ENCODE data around the gene NAT8. TPM values are rescaled to one million over a fixed set of nuclear protein-coding genes. Genes with fewer than 3 reads are reported as not detected.
"Not testable (repeated sequence)": the region's sequence is repeated elsewhere in the genome, so short reads cannot be mapped to it uniquely, and the experiment has no call there.

The NAT8 gene
- total RNA-seq, 1 donor from 2014 or later: not detected

DNA sequence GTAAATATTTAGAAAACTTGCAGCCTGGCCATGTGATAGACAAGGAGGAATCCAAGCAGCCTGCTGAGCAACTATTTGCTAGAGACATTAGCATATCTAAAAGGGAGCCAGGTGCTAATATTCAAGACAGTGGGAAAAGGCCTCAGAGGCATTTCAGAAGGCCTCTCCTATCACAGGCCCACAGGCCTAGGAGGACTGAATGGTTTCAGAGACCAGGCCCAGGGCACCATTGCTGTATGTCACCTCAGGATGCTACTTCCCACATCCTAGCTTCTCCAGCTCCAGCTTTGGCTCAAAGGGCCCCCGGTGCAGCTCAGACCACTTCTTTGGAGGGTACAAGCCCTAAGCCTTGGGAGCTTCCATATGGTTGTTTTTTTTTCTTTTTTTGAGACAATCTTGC, 3.8 kb downstream of the NAT8 start:
- intact Hi-C loops (cut with micrococcal nuclease): no loop called here

- intact Hi-C loops (cut with micrococcal nuclease): not testable (repeated sequence)
These were observed 5.2 kb downstream of the NAT8 start for GRCh38 chr2:73636977-73637376.

DNA sequence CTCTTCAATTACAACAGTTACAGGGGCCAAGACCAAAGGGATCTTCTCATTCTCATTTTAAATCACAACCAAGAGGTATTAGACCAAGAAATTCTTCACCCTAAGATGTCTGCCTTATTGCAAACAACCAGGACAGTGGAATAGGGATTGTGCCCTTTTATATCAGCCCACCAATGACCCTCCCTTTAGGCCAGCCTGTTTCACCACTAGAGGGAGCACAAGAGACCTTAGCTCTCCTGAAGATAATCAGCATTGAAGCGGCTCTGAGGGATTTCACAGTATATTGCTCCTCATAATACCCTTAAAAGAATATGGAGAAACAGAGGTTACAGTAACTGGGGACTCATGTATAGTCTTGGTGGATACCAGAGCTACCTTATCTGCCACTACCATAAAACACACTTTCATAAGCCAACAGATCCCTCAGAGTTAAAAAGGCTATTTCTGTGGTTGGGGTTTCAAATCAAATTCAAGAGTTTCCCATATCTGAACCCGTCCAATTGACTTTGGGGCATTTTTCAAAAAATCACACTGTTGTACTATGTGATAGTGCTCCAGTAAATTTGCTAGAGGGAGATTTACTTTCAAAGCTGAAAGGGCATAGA, 11.5 kb downstream of the NAT8 start:
- intact Hi-C loops (cut with micrococcal nuclease): not testable (repeated sequence)

DNA sequence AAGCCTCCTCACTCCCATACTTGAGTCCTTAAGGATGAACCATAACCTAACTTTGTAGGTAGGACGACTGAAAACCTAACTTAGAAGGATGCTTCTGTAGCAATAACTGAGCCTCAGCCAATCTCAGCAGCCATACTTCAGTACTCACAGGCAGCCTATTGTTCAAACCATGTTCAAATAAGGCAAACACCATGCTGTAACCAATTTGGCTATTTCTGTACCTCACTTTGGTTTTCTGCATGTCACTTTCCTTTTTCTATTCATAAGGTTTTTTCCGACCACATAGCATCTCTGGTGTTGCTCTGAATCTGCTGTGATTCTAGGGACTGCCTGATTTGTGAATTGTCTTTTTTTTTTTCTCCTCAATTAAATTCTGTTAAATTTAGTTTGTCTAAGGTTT, 13.7 kb downstream of the NAT8 start:
- intact Hi-C loops (cut with micrococcal nuclease): not testable (repeated sequence)

DNA sequence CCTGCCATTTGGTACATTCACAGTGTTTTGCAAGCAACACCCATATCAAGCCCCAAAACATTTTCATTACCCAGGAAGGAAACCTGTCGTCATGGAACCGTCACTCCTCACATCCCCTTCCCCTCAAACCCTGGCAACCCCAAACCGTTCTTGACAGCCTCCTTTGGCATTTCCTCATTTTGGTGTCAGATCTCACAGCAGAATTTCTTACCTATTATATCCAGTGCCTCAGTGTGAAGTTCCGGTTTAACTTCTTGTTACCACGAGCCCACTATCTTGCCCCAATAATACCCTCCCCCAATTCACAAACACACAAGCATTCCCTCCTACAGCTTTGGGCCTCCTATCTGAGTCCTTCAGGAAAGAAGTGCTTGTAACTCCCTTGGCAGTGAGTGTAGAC, 16.0 kb downstream of the NAT8 start:
- intact Hi-C loops (cut with micrococcal nuclease): not testable (repeated sequence)

DNA sequence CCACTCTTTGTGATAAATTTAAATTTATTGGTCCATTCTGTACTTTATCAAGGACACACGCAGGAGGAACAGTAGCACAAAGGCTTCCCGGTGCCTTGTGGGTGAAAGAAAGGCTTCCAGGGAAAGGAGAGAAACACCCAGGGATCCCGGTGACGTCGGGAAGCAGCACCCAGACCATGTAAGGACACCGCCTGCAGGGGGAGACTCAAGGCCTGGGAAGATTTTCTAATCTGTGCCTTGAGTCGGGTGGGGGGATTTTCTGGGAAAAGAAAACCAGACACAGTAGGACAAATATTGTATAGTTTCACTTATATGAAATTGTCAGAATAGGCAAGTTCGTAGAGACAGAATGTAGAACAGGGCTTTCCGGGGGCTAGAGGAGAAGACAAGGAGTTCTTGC, 17.6 kb downstream of the NAT8 start:
- intact Hi-C loops (cut with micrococcal nuclease): not testable (repeated sequence)

DNA sequence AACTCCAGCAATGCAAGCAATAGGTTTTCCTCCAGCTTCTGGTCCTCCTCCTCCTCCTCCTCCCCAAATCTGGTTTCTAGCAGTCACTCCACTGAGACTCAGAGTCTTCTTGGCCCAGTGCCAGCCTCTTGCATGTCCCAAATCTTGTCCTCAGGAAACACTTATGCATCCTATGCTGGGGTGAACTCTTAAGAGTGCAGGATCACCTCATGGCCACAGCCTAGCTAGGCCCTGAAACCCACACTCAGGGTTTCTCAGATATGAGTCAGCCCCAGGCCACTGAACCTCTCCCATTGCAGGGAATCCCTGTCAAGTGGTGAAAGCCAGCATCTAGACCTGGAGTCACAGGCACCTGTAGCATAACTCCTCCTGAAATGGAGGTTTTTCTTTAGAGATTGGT, 18.2 kb downstream of the NAT8 start:
- intact Hi-C loops (cut with micrococcal nuclease): not testable (repeated sequence)

GRCh38 chr2:73619925-73620324, 22.3 kb downstream of the NAT8 start:
- intact Hi-C loops (cut with micrococcal nuclease): not testable (repeated sequence)

DNA sequence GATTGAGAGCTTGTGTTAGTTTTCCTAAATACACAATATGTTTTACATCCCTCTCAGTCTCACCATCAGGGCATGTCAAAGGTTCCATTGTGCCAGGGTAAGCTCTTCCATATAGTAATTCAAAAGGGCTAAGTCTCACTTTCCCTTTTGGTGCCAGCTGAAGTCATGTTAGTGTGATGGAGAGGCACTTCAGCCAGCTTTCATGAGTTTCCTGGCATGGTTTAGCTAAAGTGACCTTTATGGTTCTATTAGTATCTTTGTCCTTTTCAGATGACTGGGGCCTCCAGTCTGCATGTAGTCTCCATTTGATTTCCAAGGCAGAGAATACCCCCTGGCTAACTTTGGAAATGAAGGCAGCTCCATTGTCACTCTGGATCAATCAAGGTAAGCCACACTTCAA, 27.2 kb downstream of the NAT8 start:
- intact Hi-C loops (cut with micrococcal nuclease): no loop called here

DNA sequence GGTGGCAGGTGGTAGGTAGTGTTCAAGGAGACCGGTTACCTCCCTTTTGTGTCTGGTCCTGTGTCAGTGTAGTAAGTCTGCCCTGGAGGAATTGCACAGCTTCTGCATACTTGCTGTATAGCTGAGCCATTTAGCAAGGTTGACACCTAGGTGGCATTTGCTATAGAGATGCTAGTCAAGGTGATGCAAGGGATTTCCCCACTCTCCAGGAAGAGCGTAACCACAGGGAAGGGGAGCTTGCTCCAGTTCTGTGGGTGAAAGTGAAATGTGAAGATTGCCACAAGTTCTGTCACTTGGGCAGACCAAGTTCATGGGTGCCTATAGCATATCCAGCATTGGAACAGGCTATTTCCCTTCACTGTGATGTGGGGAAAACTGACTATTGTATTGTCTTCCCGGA, 28.1 kb downstream of the NAT8 start:
- intact Hi-C loops (cut with micrococcal nuclease): no loop called here

DNA sequence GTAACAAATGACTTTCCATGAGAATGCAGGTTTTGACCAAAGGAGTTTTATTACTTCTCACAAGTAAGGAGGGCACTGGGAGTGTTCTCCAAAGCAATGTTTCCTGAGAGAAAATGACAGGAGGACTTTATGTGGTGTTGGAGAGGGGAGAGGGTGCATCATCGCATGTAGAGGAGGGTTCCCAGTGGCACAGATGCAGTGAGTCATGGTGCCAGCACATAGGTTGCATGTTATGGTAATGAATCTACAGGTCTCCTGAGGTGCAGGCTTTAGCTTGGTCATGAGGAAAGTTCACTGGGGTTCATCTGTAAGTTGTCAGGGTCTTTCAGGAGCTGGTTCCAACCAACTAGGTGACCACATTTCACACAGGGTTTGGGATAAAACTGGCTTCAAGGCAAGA, 30.4 kb downstream of the NAT8 start:
- intact Hi-C loops (cut with micrococcal nuclease): no loop called here

GRCh38 chr2:73611193-73611592, 31.0 kb downstream of the NAT8 start:
- intact Hi-C loops (cut with micrococcal nuclease): no loop called here

GRCh38 chr2:73610111-73610510, 32.1 kb downstream of the NAT8 start:
- intact Hi-C loops (cut with micrococcal nuclease): no loop called here

DNA sequence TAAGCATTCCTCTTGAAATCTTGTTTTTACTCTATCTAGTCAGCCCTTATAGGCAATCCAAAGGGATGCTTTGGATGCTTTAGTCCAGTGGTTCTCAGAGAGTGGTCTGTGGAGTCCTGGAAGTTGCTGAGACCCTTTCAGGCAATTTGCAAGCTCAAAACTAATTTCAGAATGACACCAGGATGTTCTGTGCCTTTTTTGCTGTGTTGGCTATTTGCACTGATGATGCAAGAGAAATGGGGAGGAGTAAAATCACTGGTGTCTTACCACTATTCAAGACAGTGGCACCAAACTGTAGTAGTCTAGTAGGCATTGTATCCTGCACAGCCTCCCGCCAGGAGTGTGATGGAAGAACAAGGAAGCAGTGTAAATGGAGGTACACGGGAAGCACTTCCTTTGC, 37.6 kb downstream of the NAT8 start:
- intact Hi-C loops (cut with micrococcal nuclease): not testable (repeated sequence)

DNA sequence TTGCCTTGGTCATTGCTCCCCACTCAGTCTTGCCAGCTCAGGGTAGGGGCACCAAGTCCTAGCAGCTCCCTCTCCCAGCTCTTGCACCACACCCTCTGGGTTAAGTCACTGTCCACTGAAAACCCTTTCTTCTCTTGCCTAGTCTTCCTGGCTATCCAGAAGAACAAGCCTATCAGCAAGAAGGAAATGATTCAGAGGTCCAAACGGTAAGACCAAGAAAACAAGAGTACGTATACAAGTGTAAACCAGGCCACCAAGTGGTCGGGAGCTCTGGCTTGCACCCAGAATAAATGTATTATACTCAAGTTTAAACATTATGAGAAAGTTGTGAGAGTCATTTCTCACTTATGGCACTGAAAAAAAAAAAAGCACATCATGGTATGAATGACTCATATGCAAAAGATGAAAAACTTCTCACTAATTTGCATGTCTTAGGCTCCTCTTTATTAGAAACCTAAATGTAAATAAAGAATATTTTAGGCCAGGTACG, 39.1 kb downstream of the NAT8 start:
- intact Hi-C loops (cut with micrococcal nuclease): not testable (repeated sequence)

GRCh38 chr2:73601780-73602179, 40.4 kb downstream of the NAT8 start:
- intact Hi-C loops (cut with micrococcal nuclease): no loop called here

DNA sequence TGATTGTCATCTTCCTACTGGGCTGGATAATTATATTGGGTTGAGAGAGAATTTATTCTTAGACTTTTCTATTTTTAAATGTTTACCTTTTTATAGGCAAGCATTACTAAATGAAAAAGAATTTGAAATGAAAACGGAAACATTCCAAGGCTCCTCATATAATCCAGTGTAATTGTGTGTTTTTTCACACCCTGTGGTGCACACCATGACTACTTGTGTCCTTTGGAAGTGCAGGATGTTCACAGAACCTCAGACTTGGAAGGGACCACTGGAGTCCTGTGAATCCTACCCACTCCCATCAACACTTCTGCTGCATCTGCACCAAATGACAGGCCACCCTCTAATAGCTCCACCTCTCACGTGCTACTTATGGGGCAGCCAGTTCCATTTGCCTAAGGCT, 48.0 kb downstream of the NAT8 start:
- intact Hi-C loops (cut with micrococcal nuclease): no loop called here

DNA sequence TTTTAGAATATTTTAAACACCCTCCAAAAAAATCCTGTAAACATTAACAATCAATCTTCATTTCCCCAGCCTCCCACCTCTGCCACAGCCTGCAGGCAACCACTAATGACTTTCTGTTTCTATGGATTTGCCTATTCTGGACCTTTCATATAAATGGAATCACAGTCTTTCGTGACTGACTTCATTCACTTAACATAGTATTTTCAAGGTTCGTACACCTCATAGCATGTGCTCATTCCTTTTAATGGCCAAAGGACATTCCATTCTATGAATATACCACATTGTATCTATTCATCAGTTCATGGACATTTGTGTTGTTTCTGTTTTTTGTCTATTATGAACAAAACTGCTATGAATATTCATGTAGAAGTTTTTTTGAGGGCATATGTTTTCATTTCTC, 48.5 kb downstream of the NAT8 start:
- intact Hi-C loops (cut with micrococcal nuclease): no loop called here

Other genes with a start within 250 kb of the NAT8 start
- 42.1 and 44.4 TPM in 2 replicates for gene TPRKB, start 94.9 kb upstream of the NAT8 start, total RNA-seq
- 30.3 and 30.9 TPM in 2 replicates for gene DUSP11, start 137.7 kb upstream of the NAT8 start, total RNA-seq
- not detected in 2 replicates for gene C2orf78, start 141.8 kb upstream of the NAT8 start, total RNA-seq
- gene STAMBP, start 186.5 kb upstream of the NAT8 start, total RNA-seq: 35.9 and 37.0 TPM in 2 replicates